ENCODE measurements around the gene SP2. TPM values are rescaled to one million over a fixed set of nuclear protein-coding genes. Genes with fewer than 3 reads are reported as not detected.

SP2 gene
- total RNA-seq, 1 donor from 2014 or later, result 1.6 TPM

DNA sequence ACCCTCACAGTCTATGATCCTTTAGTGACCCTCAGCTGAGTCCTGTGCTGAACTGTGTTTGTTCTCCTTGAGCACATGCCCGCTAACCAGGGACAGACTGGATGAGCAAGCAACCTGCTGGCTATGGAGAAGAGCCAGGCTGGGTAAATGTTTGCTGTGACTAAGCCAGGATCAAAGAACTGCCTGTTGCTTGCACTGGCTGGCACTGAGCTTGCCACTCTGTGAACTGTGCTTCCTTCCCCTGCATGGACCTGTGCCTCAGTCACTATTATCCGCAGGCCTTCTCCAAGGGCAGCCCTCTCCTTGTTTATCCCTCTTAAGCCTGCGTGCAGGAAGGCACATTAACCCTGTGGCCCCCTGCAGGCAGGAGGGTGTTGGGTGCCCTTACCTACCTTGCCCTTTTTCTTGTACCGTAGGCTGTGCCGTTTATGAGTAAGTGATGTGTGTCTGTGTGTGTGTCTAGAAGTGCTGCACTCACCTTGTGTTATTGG lies 52.7 kb downstream of the SP2 start:
- H2AFZ ChIP-seq (replicated peaks), result no peak overlapping the region
- DNase-seq (ENCODE audit: low spot score), result no peak
- H3K4me3 ChIP-seq, result no peak overlapping the region
- no peak overlapping the region for H3K27ac ChIP-seq
- H3K9ac ChIP-seq, result no peak overlapping the region
- no peak overlapping the region for H3K4me2 ChIP-seq
- H3K27me3 ChIP-seq, result peaks cover 5% of the 10 kb centered on the region
- peaks cover 2% of the 10 kb centered on the region for H3K27me3 Mint-ChIP-seq (ENCODE audit: insufficient read depth, low read depth)
- H3K9me3 Mint-ChIP-seq, result no peaks in the 10 kb centered on the region
- no peaks in the 10 kb centered on the region for H3K36me3 ChIP-seq
- H4K20me1 ChIP-seq (ENCODE audit: low read depth), result no peaks in the 10 kb centered on the region
- H3K4me1 ChIP-seq, result peaks cover 5% of the 10 kb centered on the region
- no peaks in the 10 kb centered on the region for H3K36me3 Mint-ChIP-seq
- no peak for TF ChIP-seq EZH2 (IDR thresholded peaks at IDR 0.05)
- TF ChIP-seq, protein P1, sequence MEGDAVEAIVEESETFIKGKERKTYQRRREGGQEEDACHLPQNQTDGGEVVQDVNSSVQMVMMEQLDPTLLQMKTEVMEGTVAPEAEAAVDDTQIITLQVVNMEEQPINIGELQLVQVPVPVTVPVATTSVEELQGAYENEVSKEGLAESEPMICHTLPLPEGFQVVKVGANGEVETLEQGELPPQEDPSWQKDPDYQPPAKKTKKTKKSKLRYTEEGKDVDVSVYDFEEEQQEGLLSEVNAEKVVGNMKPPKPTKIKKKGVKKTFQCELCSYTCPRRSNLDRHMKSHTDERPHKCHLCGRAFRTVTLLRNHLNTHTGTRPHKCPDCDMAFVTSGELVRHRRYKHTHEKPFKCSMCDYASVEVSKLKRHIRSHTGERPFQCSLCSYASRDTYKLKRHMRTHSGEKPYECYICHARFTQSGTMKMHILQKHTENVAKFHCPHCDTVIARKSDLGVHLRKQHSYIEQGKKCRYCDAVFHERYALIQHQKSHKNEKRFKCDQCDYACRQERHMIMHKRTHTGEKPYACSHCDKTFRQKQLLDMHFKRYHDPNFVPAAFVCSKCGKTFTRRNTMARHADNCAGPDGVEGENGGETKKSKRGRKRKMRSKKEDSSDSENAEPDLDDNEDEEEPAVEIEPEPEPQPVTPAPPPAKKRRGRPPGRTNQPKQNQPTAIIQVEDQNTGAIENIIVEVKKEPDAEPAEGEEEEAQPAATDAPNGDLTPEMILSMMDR (IDR thresholded peaks at IDR 0.05), result no peak
- TF ChIP-seq EZH2phosphoT487 (IDR thresholded peaks at IDR 0.05), result no peak
- peak overlapping the region; percentile 20 for H3K27ac Mint-ChIP-seq
- H3K79me2 ChIP-seq (ENCODE audit: low read depth), result no peaks in the 10 kb centered on the region
- H3K4me3 Mint-ChIP-seq, result peak overlapping the region; percentile 45
- peaks cover 11% of the 10 kb centered on the region for H3K4me1 Mint-ChIP-seq
- no peaks in the 10 kb centered on the region for H3K9me3 ChIP-seq (ENCODE audit: low read depth)
- no peaks in the 10 kb centered on the region for H3F3A ChIP-seq (ENCODE audit: low read depth)

DNA sequence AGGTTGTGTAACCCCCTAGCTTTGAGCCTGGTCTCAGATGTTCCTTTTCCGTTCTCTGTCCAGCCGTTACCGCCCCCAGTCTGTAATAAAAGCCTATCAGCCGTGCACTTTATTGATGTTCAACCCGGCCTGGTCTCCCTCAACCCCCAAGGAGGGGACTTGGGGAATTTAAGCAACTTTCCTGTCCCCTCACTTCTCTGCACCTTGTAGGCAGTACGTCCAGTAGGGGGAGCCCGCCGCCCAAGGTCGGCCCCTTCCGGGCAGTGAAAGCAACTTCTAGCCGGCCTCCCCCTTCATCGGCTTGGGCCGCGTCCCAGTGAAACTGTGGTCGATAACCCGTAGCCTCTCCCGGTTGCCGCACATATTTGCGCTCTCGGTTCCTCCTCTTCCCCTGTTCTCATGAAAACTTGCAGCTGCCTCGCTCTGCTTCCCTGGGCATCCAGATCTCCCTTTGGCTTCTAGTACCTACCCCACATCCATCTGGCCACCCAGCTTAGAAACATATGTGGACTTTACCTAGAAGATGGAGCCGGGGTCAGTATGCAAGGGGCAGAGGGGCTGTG lies 53.2 kb downstream of the SP2 start:
- Histone ChIP-seq H3K4me3 (no peak overlapping the region), H3K9ac (no peak overlapping the region), H3K79me2 (ENCODE audit: low read depth) (no peaks in the 10 kb centered on the region), H2AFZ (replicated peaks) (peak overlapping the region; percentile 96), H3K27ac (no peak overlapping the region), H3K27me3 (peaks cover 5% of the 10 kb centered on the region), H3K4me1 (peaks cover 5% of the 10 kb centered on the region), H3K36me3 (no peaks in the 10 kb centered on the region), H3K4me2 (peak overlapping the region; percentile 68), H4K20me1 (ENCODE audit: low read depth) (no peaks in the 10 kb centered on the region), H3K9me3 (ENCODE audit: low read depth) (no peaks in the 10 kb centered on the region), H3F3A (ENCODE audit: low read depth) (no peaks in the 10 kb centered on the region)
- H3K9me3 Mint-ChIP-seq, result no peaks in the 10 kb centered on the region
- H3K4me3 Mint-ChIP-seq, result peak overlapping the region; percentile 45
- H3K27ac Mint-ChIP-seq, result peak overlapping the region; percentile 34
- TF ChIP-seq EZH2 (IDR thresholded peaks at IDR 0.05), result no peak
- TF ChIP-seq, protein P1 (IDR thresholded peaks at IDR 0.05), result peak; percentile 95
- peaks cover 11% of the 10 kb centered on the region for H3K4me1 Mint-ChIP-seq
- peak; percentile 94 for DNase-seq (ENCODE audit: low spot score)
- peaks cover 2% of the 10 kb centered on the region for H3K27me3 Mint-ChIP-seq (ENCODE audit: insufficient read depth, low read depth)
- H3K36me3 Mint-ChIP-seq, result no peaks in the 10 kb centered on the region

DNA sequence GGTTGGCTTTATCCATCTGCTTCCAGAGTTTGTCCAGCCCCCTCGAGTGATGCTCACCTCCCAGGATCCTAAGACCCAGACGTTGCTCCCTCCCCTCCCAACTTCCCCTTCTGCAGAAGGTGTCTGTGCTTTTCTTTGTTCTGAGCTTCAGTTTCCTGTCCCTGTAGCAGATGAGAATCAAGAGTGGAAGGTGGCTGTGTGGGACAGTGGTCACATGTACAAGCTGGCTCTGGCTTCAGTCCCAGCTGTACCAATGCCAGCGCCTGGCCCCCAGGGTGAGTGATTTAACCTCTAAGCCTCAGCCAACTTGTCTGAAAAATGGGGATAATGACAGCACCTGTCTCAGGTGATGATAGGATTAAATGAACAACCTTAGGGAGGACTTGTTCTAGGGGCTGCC lies 53.9 kb downstream of the SP2 start:
- no peak overlapping the region for H3K27ac Mint-ChIP-seq
- Histone ChIP-seq H3K36me3 (no peaks in the 10 kb centered on the region), H3K9me3 (ENCODE audit: low read depth) (no peaks in the 10 kb centered on the region), H3K4me1 (peaks cover 5% of the 10 kb centered on the region), H4K20me1 (ENCODE audit: low read depth) (no peaks in the 10 kb centered on the region), H2AFZ (replicated peaks) (peak overlapping the region; percentile 96), H3K4me2 (peak overlapping the region; percentile 68), H3F3A (ENCODE audit: low read depth) (no peaks in the 10 kb centered on the region), H3K4me3 (no peak overlapping the region), H3K27ac (no peak overlapping the region), H3K79me2 (ENCODE audit: low read depth) (no peaks in the 10 kb centered on the region), H3K9ac (no peak overlapping the region), H3K27me3 (peaks cover 5% of the 10 kb centered on the region)
- H3K4me3 Mint-ChIP-seq, result no peak overlapping the region
- TF ChIP-seq EZH2phosphoT487 (IDR thresholded peaks at IDR 0.05), result no peak
- TF ChIP-seq, protein P1 (IDR thresholded peaks at IDR 0.05), result no peak
- no peak for TF ChIP-seq EZH2 (IDR thresholded peaks at IDR 0.05)
- peaks cover 11% of the 10 kb centered on the region for H3K4me1 Mint-ChIP-seq
- no peaks in the 10 kb centered on the region for H3K36me3 Mint-ChIP-seq
- no peak for DNase-seq (ENCODE audit: low spot score)
- peaks cover 2% of the 10 kb centered on the region for H3K27me3 Mint-ChIP-seq (ENCODE audit: insufficient read depth, low read depth)
- no peaks in the 10 kb centered on the region for H3K9me3 Mint-ChIP-seq

Measured in neural progenitor cell (in vitro differentiated cells).